ENCODE measurements around the gene PARVA. TPM values are rescaled to one million over a fixed set of nuclear protein-coding genes. Genes with fewer than 3 reads are reported as not detected.

Gene PARVA
- total RNA-seq, 1 experiment from 2014 or later: 36.7 TPM

DNA sequence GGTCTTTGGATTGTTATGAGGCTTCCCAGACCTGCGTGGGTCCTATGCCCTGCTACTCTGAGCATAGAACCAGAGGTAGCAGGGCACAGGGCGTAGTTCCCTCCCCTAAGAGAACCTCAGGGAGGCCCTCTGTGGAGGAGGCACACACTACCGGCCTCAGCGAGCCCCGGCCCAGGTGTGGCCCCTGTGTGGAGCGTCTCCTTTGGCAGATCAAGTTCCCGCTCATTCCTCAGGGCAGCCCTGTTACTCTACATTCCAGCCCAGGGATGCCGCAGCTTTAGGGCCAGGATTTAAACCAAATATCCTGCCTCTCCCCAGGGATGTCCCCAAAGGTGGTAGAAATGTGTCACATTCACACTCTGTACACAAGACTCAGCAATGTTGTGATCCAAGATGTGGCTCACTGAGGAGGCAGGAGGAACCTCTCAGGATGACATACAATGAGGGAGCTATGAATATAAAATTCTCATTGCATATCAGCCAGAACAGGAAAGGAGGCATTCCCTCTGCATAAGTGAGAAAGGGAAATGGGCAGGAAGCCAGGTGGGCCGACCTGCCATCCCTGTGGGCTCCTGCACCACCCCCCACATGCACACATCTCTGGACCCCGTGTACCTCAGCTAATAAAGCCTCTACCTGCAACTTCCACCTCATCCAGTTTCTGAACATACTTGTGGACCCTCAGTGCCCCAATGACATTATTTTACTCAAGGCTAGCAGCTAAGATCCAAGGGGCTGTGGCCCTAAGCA lies 165.0 kb downstream of the PARVA start:
- no peak for DNase-seq (ENCODE audit: unreplicated experiment)
- no TSS peak for BruUV-seq (replicated peaks)
- no peak overlapping the region for H3K4me3 Mint-ChIP-seq (ENCODE audit: unreplicated experiment)
- H3K27ac Mint-ChIP-seq (ENCODE audit: low read depth, unreplicated experiment): no peak overlapping the region
- no peaks in the 10 kb centered on the region for H3K9me3 Mint-ChIP-seq (ENCODE audit: unreplicated experiment)
- POLR2A ChIA-PET: no interaction called here
- no peak for TF ChIP-seq CTCF (IDR thresholded peaks at IDR 0.05; ENCODE audit: unreplicated experiment)
- CTCF ChIA-PET: no interaction called here
- H3K4me1 Mint-ChIP-seq (ENCODE audit: insufficient read depth, unreplicated experiment): peaks cover 58% of the 10 kb centered on the region
- H3K36me3 Mint-ChIP-seq (ENCODE audit: insufficient read depth, unreplicated experiment): no peaks in the 10 kb centered on the region
- no peaks in the 10 kb centered on the region for H3K27me3 Mint-ChIP-seq (ENCODE audit: insufficient read depth, unreplicated experiment)
- intact Hi-C loops (cut with micrococcal nuclease): loop anchor here (5.0 kb wide), 1 partner anchor 130 kb away; the partner anchor contains the start of gene TEAD1

DNA sequence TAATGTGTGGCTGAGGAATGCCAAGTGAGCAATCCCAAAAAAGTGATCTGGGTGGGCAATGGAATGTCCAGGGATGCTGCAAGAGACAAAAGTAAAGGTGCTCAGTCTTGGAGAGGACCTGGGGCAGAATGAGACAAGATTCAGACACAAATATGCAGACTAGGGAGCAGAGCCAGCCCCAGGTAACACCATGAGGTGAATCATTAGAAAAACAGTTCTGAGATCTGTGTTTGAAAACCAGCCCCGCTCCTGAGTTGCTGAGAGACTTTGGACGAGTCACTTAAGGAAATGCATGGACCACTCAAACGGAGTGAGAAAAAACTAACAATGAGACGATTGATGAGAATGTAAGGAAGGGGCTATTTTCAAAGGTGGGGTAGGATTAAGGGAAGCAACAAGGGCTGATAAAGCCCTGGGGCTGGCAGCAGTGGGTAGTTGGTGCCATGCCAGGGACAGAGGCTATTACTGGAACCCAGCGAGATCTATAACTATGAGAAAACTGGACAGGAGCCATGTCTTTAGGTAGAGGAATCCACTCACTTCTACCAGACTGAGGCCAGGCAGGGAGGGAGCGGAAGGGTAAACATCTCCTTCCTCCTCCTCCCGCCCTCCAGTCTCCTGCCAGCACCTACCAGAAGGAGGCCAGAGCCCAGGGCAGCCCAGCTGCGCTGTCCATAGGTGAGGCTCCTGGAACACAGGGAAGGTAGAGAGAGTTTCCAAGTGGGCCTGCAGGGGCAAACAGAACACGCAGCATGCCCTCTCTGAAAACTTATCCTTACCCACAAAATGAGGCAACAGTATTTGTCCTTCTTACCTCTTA lies 166.4 kb downstream of the PARVA start:
- H3K4me1 Mint-ChIP-seq (ENCODE audit: insufficient read depth, unreplicated experiment): peaks cover 56% of the 10 kb centered on the region
- no peaks in the 10 kb centered on the region for H3K27me3 Mint-ChIP-seq (ENCODE audit: insufficient read depth, unreplicated experiment)
- no peaks in the 10 kb centered on the region for H3K9me3 Mint-ChIP-seq (ENCODE audit: unreplicated experiment)
- no peaks in the 10 kb centered on the region for H3K36me3 Mint-ChIP-seq (ENCODE audit: insufficient read depth, unreplicated experiment)
- intact Hi-C loops (cut with micrococcal nuclease): loop anchor here (5.0 kb wide), 1 partner anchor 128 kb away; the partner anchor contains the start of gene TEAD1
- peak; percentile 79 for DNase-seq (ENCODE audit: unreplicated experiment)
- H3K4me3 Mint-ChIP-seq (ENCODE audit: unreplicated experiment): peak overlapping the region; percentile 15
- no peak for TF ChIP-seq CTCF (IDR thresholded peaks at IDR 0.05; ENCODE audit: unreplicated experiment)
- POLR2A ChIA-PET: interaction anchor here (0.6 to 1.2 kb wide), 3 partner anchors 13 to 420 kb away, joined by 3 read pairs; no protein-coding TSS in a partner anchor
- BruUV-seq (replicated peaks): no TSS peak
- H3K27ac Mint-ChIP-seq (ENCODE audit: low read depth, unreplicated experiment): peak overlapping the region; percentile 65
- CTCF ChIA-PET: interaction anchor here (0.7 kb wide), 1 partner anchor 384 kb away, joined by 5 read pairs; no protein-coding TSS in a partner anchor

DNA sequence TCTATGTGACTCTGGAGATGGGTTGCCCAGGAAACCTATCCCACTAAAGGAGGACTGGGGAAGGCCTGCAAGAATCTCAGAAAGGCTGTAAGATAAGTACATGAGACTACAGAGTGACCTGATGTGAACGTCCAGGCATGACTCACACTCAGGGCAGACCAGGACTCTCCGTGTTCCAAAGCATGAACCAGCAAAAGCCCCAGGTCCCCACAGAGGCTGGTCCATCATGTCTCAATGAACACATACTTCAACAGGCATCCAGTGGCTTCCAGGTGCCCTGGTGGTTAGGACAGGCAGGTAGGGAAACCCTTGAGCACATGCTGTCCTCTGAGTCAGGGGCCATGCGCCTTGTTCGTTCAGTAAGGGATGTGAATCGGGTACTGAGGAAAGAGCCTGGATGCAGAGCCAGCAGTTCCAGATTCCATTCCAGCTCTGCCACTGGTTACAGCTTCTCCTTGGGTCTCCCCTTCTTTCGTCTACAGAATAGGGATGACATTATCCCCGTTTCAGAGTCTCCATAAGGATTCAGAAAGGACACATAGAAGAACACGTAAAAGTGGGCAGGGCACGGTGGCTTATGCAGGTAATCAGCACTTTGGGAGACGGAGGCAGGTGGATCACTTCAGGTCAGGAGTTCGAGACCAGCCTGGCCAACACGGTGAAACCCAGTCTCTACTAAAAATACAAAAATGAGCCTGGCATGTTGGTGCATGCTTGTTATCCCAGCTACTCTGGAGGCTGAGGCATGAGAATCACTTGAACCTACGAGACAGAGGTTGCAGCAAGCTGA lies 167.8 kb downstream of the PARVA start:
- CTCF ChIA-PET: no interaction called here
- peaks cover 43% of the 10 kb centered on the region for H3K4me1 Mint-ChIP-seq (ENCODE audit: insufficient read depth, unreplicated experiment)
- intact Hi-C loops (cut with micrococcal nuclease): loop anchor here (5.0 kb wide), 1 partner anchor 127 kb away; the partner anchor contains the start of gene TEAD1
- no TSS peak for BruUV-seq (replicated peaks)
- peak overlapping the region; percentile 65 for H3K27ac Mint-ChIP-seq (ENCODE audit: low read depth, unreplicated experiment)
- no peaks in the 10 kb centered on the region for H3K9me3 Mint-ChIP-seq (ENCODE audit: unreplicated experiment)
- no peak for DNase-seq (ENCODE audit: unreplicated experiment)
- H3K36me3 Mint-ChIP-seq (ENCODE audit: insufficient read depth, unreplicated experiment): no peaks in the 10 kb centered on the region
- H3K27me3 Mint-ChIP-seq (ENCODE audit: insufficient read depth, unreplicated experiment): no peaks in the 10 kb centered on the region
- TF ChIP-seq CTCF (IDR thresholded peaks at IDR 0.05; ENCODE audit: unreplicated experiment): no peak
- no peak overlapping the region for H3K4me3 Mint-ChIP-seq (ENCODE audit: unreplicated experiment)
- POLR2A ChIA-PET: interaction anchor here (0.7 kb wide), 1 partner anchor 11 kb away, joined by 3 read pairs; no protein-coding TSS in a partner anchor

Data from MCF 10A (cell line).